Measurements from ENCODE around the gene CYP26B1. TPM values are rescaled to one million over a fixed set of nuclear protein-coding genes. Genes with fewer than 3 reads are reported as not detected.

Gene CYP26B1
- total and polyA plus RNA-seq, 2 experiments from 2014 or later = 3.9 to 6.5 TPM

DNA sequence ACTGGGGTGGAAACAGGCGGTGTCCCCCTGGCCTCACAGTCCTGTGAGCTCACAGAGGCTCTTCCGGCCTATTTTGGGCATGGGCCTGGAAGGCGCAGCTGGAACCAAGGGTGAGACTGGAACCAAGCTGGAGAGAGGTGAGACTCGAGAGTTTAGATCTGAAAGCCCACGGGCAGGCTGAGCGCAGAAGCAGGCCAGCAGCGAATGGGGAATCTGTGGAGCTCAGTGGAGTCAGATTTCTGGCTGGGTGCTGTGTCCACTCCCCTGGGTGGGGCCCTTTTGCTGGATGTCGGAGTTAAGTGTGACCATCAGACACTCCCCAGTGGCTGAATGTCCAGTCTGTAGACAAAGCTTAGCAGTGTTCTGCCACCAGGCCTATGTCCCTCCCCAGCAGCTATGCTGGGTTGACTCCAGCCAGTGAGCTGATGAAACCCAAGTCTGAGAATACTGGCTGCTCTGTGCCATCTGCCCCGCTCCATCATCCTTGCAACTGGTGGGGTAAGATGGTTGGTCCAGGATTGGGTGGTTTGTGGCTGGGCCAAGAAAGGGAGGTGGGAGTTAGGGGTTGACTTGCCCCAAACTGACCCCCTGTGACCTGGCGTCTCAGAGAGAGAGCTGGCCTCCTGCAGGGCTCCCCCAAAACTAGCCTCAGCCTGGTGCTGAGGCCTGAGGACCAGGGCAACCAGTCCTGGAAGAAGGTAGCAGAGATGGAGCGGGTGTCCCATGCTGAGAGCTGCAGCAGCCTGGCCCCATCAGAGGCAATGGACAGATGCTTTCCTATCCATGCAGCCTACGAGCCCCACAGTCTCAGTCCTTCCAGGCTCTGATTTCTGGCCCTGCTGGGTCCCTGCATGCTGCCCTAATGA is 34.4 kb downstream of the CYP26B1 start:
- TF ChIP-seq EZH2 (IDR thresholded peaks at IDR 0.05; ENCODE audit: borderline replicate concordance) = no peak
- no peak for TF ChIP-seq EZH2phosphoT487 (IDR thresholded peaks at IDR 0.05; ENCODE audit: low read depth, severe bottlenecking, unreplicated experiment)
- no peak for TF ChIP-seq CTCF (IDR thresholded peaks at IDR 0.05; ENCODE audit: poor library complexity)
- Histone ChIP-seq H3K9me2 (replicated peaks; ENCODE audit: insufficient read depth) (no peaks in the 10 kb centered on the region), H3K9me3 (ENCODE audit: low read depth) (no peaks in the 10 kb centered on the region), H4K20me1 (ENCODE audit: insufficient read depth, poor library complexity, severe bottlenecking) (no peaks in the 10 kb centered on the region), H3K4me3 (no peak overlapping the region), H3K4me2 (no peak overlapping the region), H3K27me3 (no peaks in the 10 kb centered on the region), H3K4me1 (ENCODE audit: insufficient read depth) (peaks cover 10% of the 10 kb centered on the region), H3K79me2 (no peaks in the 10 kb centered on the region), H2AFZ (no peak overlapping the region), H3K36me3 (replicated peaks; ENCODE audit: insufficient read depth, low read depth) (no peaks in the 10 kb centered on the region), H3K27ac (no peak overlapping the region)
- no peak for DNase-seq (ENCODE audit: low spot score)
- WGBS (ENCODE audit: low lambda C conversion rate, missing lambda C conversion rate) = 93% methylated on average over 12 of the region's 12 CpGs

DNA sequence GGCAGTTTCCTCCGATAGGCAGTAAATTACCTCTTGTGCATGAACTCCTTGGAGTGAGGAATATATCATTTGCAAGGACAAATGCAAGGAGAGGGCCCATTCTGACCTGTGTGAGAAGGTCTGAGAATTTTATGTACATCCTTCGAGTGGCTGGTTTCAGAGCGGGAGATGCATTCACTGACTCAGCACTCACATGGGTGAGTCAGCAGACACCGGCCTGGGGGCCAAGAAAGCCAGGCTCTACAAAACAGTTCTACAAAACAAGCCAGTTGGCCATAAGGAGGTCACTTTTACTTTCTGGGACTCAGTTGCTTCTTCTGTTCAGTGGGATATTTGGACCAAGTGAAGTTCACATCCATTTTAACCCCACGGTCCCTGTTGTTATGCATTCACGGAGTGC is 35.3 kb downstream of the CYP26B1 start:
- Histone ChIP-seq H3K4me3 (no peak overlapping the region), H3K79me2 (no peaks in the 10 kb centered on the region), H3K27ac (no peak overlapping the region), H4K20me1 (ENCODE audit: insufficient read depth, poor library complexity, severe bottlenecking) (no peaks in the 10 kb centered on the region), H2AFZ (no peak overlapping the region), H3K36me3 (replicated peaks; ENCODE audit: insufficient read depth, low read depth) (no peaks in the 10 kb centered on the region), H3K27me3 (no peaks in the 10 kb centered on the region), H3K9me2 (replicated peaks; ENCODE audit: insufficient read depth) (no peaks in the 10 kb centered on the region), H3K9me3 (ENCODE audit: low read depth) (no peaks in the 10 kb centered on the region), H3K4me2 (no peak overlapping the region), H3K4me1 (ENCODE audit: insufficient read depth) (peaks cover 10% of the 10 kb centered on the region)
- 93% methylated on average over 6 of the region's 6 CpGs for WGBS (ENCODE audit: low lambda C conversion rate, missing lambda C conversion rate)
- TF ChIP-seq EZH2phosphoT487 (IDR thresholded peaks at IDR 0.05; ENCODE audit: low read depth, severe bottlenecking, unreplicated experiment) = no peak
- no peak for TF ChIP-seq CTCF (IDR thresholded peaks at IDR 0.05; ENCODE audit: poor library complexity)
- no peak for TF ChIP-seq EZH2 (IDR thresholded peaks at IDR 0.05; ENCODE audit: borderline replicate concordance)
- no peak for DNase-seq (ENCODE audit: low spot score)

DNA sequence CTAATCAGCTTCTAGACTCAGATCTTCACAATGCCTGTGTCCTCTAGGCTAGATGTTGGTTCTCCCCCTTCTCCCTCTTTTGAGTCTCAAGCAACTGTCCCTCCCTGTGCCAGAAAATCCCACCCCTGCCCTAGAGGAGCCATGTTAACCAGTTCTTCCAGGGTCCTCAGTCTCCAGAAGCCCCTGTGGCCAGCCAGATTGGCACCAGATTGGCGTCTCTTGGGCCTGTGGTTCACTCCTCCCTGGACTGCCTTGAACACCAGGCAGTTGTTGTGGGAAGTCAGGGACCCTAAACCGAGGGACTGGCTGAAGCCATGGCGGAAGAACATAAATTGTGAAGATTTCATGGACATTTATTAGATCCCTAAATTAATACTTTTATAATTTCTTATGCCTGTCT is 36.6 kb downstream of the CYP26B1 start:
- 96% methylated on average over 3 of the region's 3 CpGs for WGBS (ENCODE audit: low lambda C conversion rate, missing lambda C conversion rate)
- no peak overlapping the region for H3K4me2 ChIP-seq
- H3K79me2 ChIP-seq = no peaks in the 10 kb centered on the region
- no peak for TF ChIP-seq EZH2phosphoT487 (IDR thresholded peaks at IDR 0.05; ENCODE audit: low read depth, severe bottlenecking, unreplicated experiment)
- TF ChIP-seq EZH2 (IDR thresholded peaks at IDR 0.05; ENCODE audit: borderline replicate concordance) = no peak
- no peak for TF ChIP-seq CTCF (IDR thresholded peaks at IDR 0.05; ENCODE audit: poor library complexity)
- H3K36me3 ChIP-seq (replicated peaks; ENCODE audit: insufficient read depth, low read depth) = no peaks in the 10 kb centered on the region
- H3K27me3 ChIP-seq = no peaks in the 10 kb centered on the region
- H2AFZ ChIP-seq = no peak overlapping the region
- no peaks in the 10 kb centered on the region for H3K9me3 ChIP-seq (ENCODE audit: low read depth)
- no peak for DNase-seq (ENCODE audit: low spot score)
- H3K27ac ChIP-seq = no peak overlapping the region
- H3K9me2 ChIP-seq (replicated peaks; ENCODE audit: insufficient read depth) = no peaks in the 10 kb centered on the region
- peaks cover 6% of the 10 kb centered on the region for H3K4me1 ChIP-seq (ENCODE audit: insufficient read depth)
- no peaks in the 10 kb centered on the region for H4K20me1 ChIP-seq (ENCODE audit: insufficient read depth, poor library complexity, severe bottlenecking)
- no peak overlapping the region for H3K4me3 ChIP-seq
